T-helper 1 cell treated with Interleukin-12 subunit alpha and Interleukin-12 subunit beta and Interleukin-4 antibody, amounts not matched to agents 30 ng/mL and 1 ng/mL, for 36 hours (primary cell): Measurements from ENCODE around the gene PHETA1. TPM values are rescaled to one million over a fixed set of nuclear protein-coding genes. Genes with fewer than 3 reads are reported as not detected.

Source experiments
- intact Hi-C: fragments of 100-400 bp; cut with micrococcal nuclease; formaldehyde crosslinking; loops from one replicate; pipeline ENCODE4 v1.15.1; 2024
- total RNA-seq: library from RNA; stranded (reverse); gene quantifications from 2 replicates; pipeline ENCODE4 v1.2.3, GENCODE V29; 2022

PHETA1 gene
- 1.1 and 2.3 TPM in 2 replicates for total RNA-seq

- intact Hi-C loops, result loop anchor here (1.0 to 2.0 kb wide), 5 partner anchors 36 to 228 kb away; partner anchors contain the start of gene SH2B3
Observed at GRCh38 chr12:111368788-111369495, at the start of gene PHETA1. Gene PHETA1, minus strand, starts transcription at chr12:111369095. Its CDS starts 5,668 bp downstream, at chr12:111363427.

GRCh38 chr12:111418594-111418880 lies 49.6 kb upstream of the PHETA1 start:
- intact Hi-C loops, result no loop called here

GRCh38 chr12:111417784-111418593 lies 49.1 kb upstream of the PHETA1 start:
- intact Hi-C loops, result no loop called here

- intact Hi-C loops, result no loop called here
Observed at GRCh38 chr12:111417290-111417689, 48.4 kb upstream of the PHETA1 start.

- intact Hi-C loops, result no loop called here
Observed at GRCh38 chr12:111414711-111415252, 45.9 kb upstream of the PHETA1 start.

GRCh38 chr12:111413442-111414086 lies 44.7 kb upstream of the PHETA1 start:
- intact Hi-C loops, result no loop called here

GRCh38 chr12:111412830-111413441 lies 44.0 kb upstream of the PHETA1 start:
- intact Hi-C loops, result no loop called here

- intact Hi-C loops, result no loop called here
Observed at GRCh38 chr12:111412007-111412829, 43.3 kb upstream of the PHETA1 start.

- intact Hi-C loops, result no loop called here
Observed at GRCh38 chr12:111411185-111411764, 42.4 kb upstream of the PHETA1 start.

- intact Hi-C loops, result no loop called here
Observed at GRCh38 chr12:111410431-111411184, 41.7 kb upstream of the PHETA1 start.

- intact Hi-C loops, result no loop called here
Observed at GRCh38 chr12:111409780-111410430, 41.0 kb upstream of the PHETA1 start.

- intact Hi-C loops, result no loop called here
Observed at GRCh38 chr12:111409403-111409779, 40.5 kb upstream of the PHETA1 start.

GRCh38 chr12:111408686-111409402 lies 39.9 kb upstream of the PHETA1 start:
- intact Hi-C loops, result no loop called here

- intact Hi-C loops, result no loop called here
Observed at GRCh38 chr12:111408116-111408440, 39.2 kb upstream of the PHETA1 start.

- intact Hi-C loops, result no loop called here
Observed at GRCh38 chr12:111407377-111408115, 38.7 kb upstream of the PHETA1 start.

- intact Hi-C loops, result no loop called here
Observed at GRCh38 chr12:111406474-111407376, 37.8 kb upstream of the PHETA1 start.
